HG03159 (cell line): Measurements from ENCODE around the gene SDC4.

Source experiments
- ATAC-seq: cut with Tn5 transposase; IDR thresholded peaks from one replicate; pipeline ENCODE4 v1.9.1; 2021; ENCODE audit warnings: mild to moderate bottlenecking, moderate library complexity; ENCODE audit not compliant: unreplicated experiment

SDC4 gene

GRCh38 chr20:45347936-45348778 lies at the start of gene SDC4:
Gene SDC4 (minus strand): TSS chr20:45348424. CDS start chr20:45348384, 40 bp downstream.
- ATAC-seq: no peak

GRCh38 chr20:45395114-45395415 lies 46.8 kb upstream of the SDC4 start:
- no peak for ATAC-seq

- no peak for ATAC-seq
Observed at GRCh38 chr20:45394221-45395113, 46.2 kb upstream of the SDC4 start.

DNA sequence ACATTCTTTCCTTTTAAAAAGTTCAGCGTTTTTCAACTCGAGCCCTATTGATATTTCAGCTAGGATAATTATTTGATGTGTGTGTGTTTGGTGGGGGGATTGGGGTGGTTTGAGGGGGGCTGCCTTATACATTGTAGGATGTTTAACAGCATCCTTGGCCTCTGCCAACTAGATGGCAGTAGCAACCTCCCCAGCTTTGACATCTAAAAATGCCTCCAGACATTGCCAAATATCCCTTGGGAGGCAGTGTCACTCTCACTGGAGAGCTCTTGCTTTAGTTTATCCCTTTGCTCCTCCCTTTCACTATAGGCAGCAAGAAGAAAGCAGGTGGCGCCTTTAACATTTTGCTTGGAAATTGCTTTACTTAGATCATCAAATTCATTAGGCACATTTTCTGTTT lies 44.5 kb upstream of the SDC4 start:
- no peak for ATAC-seq

DNA sequence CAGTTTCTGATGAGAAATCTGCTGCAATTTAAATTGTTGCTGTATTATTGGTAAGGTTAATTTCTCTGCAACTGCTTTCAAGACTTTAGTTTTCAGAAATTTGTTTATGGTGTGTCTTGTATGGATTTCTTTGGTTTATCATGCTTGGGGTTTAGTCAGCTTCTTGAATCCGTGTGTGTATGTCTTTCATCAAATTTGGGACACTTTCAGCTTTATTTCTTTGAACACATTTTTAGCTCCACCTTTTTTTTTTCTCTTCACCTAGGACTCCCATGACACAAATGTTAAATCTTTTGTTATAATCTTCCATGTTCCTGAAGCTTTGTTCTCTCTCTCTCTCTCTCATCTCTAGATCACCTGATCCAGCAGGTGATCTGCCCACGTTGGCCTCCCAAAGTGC lies 43.3 kb upstream of the SDC4 start:
- no peak for ATAC-seq

- ATAC-seq: no peak
Observed at GRCh38 chr20:45390931-45391330, 42.7 kb upstream of the SDC4 start.

GRCh38 chr20:45387274-45387673 lies 39.0 kb upstream of the SDC4 start:
- no peak for ATAC-seq

DNA sequence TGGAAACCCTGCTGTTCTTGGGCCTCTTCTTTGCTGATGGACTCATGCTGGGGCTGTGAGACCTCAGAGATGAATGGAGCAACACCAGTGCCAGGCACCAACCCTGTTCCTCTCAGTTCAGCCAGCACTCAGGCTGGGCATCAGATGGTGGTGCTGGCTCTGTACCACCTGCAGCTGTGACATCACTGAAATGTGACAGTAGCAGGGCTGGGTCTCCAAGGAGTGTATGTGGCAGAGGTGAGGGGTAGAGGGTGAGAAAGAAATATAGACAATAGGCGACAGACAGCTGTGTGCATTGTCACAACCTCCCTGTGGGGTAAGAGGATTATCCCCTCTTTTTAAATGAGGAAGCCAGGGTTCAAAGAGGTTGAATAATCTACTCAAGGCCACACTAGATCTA lies 30.0 kb upstream of the SDC4 start, which contains the start of gene TP53TG5:
Gene TP53TG5, minus strand, starts transcription at position 135 of the 400 bp plus-strand sequence. Its CDS starts 89 bp downstream, at position 46.
- no peak for ATAC-seq

DNA sequence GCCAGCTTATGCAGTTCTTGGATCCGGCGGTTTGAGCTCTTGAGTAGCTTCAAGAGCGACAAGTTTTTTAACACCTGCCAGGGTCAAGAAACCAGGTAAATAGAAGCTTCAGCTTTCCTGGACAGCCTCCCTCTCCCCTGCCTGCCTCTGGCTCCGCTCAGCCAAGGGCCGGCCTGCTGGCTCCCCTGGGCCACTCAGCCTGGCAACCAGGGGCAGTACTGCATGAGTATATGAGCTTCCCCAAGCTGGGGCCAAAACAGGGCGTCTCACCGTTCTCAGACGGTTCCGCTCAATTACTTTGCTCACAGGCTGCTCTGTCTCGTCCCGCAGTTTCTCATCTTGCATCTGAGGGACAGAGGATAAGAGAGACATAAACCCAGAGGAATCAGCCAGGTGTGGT lies 29.0 kb upstream of the SDC4 start:
- no peak for ATAC-seq

DNA sequence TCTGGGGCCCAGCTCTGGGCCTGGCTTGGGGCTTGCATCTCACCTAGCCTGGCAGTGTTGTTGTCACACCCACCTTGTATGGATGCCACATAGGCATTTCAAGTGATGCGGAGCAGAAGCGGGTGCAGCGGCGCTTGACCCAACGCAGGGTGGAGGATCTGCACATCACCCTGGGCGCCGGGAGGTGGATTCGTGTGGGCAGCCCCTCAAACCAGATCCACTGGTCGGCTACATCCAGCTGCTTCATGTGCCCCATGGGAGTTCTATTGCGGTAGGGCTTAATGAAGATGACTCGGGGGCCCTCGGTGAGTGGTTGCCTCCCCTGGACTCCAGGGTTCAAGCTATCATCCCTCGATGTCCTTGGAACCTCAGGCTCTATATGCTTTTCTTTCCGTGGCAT lies 26.7 kb upstream of the SDC4 start:
- ATAC-seq: no peak

DNA sequence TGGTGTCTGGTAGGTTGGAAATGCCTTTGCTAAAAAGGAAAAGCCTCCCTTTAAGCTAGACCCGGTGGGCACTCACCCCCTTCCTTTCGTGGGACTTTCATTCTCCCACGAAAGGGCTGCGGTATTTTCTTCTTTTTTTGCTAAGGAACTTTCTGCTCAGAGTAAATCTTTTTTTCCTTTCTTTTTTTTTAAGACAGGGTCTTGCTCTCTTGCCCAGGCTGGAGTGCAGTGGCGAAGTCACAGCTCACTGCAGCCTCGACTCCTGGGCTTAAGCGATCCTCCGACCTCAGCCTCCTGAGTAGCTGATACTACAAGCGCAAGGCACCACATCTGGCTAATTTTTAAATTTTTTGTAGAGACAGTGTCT lies 25.9 kb upstream of the SDC4 start:
- ATAC-seq: no peak

DNA sequence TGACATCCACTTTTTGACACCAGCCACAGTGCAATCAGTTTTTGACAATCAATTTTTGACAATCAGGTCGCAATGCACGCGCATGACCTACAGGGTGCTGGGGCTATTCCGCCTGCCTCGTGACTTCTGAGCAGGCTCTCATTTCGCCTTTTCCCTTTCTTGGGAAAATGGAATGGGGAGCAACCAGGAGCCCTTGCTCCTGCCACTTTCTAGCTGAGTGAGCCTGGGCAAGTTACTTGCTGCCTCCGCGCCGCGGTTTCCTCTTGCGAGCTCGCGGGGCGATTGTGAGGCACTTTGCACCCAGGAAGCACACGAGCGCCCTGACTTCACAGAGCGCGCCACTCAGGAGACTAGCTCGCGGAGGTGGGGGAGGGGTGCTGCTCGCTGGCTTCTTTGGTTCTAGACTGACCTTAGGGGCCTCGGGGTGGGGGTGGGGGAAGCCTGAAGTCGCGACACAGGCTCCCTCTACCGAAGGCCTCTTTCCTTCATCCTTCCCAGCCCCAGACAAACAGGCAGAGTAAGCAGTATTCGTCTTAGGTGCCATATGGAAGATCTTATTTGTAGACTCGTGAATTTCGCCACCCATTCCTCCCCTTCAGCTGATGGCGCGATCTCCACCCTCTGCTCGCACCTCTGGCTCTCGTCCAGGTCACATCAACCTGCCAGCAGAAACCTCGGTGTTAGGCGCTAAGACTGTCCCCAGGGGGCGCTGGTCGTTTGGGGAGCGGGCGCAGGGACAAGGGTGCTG lies 25.3 kb upstream of the SDC4 start:
- ATAC-seq: peak; percentile 79

DNA sequence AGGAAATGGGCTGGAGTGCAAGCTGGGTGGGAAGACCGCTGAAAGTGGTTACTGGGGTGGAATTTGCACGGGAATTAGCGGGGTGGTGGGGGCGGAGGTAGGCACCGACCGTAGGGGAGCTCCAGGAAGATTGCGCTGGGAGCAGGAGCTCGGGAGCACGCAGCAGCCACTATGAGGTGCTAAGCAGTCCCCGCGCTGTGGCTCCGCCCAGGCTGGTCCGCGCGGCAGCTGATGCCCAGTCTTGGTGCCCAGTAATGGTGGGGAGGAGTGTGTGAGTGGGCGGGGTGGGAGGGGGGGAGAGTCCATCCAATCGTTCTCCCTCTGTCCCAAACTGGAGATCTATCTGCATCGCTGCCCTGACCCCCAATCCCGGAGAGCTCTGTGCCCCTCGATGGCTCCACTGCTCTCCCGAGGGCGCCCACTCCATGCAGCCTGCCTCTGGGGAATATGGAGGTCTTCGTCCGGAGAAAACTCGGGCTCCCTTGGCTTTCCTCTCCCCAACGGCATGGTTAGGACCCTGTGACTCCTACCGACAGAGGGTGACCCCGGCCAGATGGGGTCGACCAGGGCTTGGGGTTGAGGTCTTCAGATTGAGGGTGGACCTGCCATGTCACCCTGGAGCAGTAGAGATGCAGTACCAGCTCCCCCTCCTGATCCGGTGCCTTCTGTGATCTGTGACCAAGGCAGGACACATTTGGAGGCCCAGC lies 24.6 kb upstream of the SDC4 start:
- no peak for ATAC-seq

- no peak for ATAC-seq
Observed at GRCh38 chr20:45372241-45372640, 24.0 kb upstream of the SDC4 start.

- ATAC-seq: no peak
Observed at GRCh38 chr20:45370571-45371160, 22.4 kb upstream of the SDC4 start.

GRCh38 chr20:45368221-45368980 lies 20.2 kb upstream of the SDC4 start:
- peak; percentile 85 for ATAC-seq

DNA sequence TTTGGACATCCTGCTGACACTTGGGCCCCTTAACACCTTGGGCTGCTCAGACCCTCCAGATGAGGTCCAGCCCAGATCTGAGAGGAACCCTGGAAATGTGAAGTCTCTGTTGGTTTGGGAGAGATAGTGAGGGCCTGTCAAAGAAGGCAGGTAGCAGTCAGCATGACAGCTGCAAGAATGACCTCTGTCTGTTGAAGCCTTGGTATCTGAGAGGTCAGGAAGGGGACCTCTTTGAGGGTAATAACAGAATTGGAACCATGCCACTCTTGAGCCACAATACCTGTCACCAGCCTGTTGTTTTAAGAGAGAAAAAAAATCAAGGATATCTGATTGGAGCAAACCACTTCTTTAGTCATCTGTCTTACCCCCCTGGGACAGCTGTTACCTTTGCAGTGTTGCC lies 18.9 kb upstream of the SDC4 start:
- ATAC-seq: no peak

GRCh38 chr20:45366631-45367030 lies 18.4 kb upstream of the SDC4 start:
- no peak for ATAC-seq

DNA sequence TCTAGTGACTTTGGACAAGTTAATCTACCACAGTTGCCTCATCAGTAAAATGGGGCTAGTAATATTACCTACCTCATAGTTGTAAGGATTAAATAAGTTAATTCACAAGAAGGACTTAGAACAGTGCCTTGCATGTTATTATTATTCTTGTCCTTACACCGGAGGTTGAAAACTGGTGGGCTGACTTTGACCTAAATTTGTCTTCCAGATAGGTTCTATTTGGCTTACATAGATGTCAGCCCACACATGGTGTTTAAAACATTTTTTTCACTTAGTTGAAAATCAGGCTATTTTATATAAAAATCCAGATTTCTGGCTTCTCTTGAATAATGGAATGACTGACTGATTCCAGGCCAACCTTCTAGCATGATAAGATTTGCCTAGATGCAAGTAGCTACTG lies 18.0 kb upstream of the SDC4 start:
- no peak for ATAC-seq
